HG03095 (cell line): ENCODE data around the gene ATP1A2.

Experiments used
- ATAC-seq: cut with Tn5 transposase; IDR thresholded peaks from one replicate; pipeline ENCODE4 v1.9.1; 2021; ENCODE audit warnings: moderate library complexity; ENCODE audit not compliant: unreplicated experiment

ATP1A2 gene

DNA sequence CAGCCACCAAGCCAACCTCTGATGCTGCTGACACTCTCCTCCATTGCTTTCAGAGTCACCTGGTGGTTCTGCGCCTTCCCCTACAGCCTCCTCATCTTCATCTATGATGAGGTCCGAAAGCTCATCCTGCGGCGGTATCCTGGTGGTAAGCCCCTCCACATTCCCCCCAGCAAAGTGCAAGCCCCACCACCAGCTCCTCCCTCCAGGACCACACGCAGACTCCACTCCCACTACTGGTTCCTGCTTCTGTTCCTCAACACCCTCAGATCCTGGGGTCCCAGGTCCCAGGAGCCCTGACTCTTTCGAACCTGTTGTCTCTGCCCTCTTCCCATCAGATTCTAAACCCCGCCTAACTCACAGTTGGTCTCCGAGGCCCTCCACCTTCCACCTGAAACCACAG lies 24.3 kb downstream of the ATP1A2 start:
- no peak for ATAC-seq

DNA sequence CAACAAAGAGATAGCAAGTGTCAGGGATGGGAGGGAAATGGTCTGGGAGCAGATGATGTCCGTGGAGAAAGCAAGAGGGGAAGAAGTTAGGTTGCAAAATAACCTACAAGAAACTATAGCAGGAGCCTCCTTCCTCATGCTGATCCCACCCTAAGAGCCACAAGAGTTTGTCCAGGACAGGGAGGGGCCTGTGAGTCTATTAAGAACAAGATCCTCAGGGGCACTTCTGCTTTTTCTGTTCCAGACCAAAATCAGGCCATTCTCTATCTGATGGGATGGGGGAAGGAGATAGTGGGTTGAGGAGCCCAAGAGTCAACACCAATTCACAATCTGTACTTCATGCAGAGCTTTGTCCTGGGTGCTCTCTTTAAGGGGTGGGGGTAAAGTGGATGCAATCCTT lies 28.1 kb downstream of the ATP1A2 start:
- ATAC-seq, result no peak

DNA sequence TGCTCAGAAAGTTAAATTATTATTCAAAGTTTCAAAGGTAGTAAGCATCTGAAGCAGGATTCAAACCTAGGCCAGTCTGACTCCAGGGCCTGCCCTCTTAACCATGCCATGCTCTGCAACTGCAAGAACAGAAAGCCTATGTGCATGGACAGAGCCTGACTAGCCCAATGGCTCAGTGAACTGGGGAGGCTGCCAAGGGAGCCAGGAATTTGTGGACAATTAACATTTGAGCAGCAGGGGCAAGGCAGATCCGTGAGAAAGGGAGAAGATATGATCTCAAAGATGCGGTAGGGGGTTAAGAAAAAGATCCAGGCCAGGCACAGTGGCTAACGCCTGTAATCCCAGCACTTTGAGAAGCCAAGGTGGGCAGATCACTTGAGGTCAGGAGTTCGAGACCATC lies 29.4 kb downstream of the ATP1A2 start:
- ATAC-seq, result no peak

DNA sequence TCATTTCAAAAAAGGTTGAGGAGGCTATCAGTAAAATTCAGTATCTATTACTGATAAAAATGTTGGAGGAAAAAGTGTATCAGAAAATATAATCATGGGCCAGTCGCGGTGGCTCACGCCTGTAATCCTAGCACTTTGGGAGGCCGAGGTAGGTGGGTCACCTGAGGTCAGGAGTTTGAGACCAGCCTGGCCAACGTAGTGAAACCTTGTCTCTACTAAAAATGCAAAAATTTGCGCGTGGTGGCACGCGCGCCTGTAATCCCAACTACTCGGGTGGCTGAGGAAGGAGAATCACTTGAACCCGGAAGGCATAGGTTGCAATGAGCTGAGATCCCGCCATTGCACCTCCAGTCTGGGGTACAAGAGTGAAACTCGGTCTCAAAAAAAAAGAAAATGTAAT lies 30.5 kb downstream of the ATP1A2 start:
- no peak for ATAC-seq

DNA sequence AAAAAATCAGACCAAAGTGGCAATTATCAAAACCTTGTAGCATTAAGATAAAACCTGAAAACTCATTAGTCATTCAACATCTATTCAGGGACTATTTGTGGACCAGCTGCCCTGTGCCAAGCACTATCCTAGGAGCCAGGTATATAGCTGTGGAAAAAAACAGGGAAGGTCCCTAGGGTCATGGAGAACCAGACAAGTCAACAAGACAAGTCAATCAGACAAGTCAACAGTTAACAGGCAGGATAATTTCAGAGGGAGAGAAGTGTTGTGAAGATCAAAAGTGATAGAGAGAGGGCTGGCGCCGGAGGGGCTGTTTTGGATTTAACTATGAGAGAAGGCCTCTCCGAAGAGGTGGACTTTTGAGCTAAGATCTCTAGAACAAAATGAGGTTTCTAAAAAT lies 32.6 kb downstream of the ATP1A2 start:
- no peak for ATAC-seq

DNA sequence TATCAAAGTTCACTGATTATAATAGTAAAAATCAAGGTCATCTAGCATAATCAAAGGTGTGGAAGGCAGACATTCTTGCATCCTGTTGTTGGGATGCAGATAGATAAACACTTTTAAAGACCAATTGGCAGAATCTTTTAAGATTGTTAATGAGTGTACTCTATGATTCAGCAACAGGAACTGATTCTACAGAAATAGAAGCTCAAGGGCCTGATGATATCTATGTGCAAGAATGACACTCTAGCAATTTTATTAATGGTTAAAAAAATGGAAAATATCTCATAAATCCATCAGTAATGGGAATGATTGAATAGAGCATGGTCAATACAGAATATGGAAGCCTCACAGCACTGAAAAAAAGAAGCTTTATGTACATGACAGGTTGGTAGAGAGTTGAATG lies 33.7 kb downstream of the ATP1A2 start:
- ATAC-seq, result no peak

DNA sequence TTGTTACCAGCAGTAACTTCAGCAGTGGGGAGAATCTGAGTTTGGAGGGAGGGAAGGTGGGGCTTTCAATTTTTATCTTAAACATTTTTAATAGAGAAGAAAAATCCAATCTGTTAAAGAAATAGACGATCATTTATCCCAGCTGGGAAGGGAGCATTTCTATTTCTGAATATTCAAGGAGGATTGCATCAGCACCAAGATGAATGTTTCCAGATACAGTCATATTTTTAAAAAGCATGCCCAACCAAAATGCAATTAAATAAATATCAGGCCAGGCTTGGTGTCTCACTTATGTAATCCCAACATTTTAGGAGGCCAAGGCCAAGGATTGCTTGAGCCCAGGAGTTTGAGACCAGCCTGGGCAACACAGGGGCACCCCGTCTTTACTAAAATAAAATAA lies 34.2 kb downstream of the ATP1A2 start:
- no peak for ATAC-seq

DNA sequence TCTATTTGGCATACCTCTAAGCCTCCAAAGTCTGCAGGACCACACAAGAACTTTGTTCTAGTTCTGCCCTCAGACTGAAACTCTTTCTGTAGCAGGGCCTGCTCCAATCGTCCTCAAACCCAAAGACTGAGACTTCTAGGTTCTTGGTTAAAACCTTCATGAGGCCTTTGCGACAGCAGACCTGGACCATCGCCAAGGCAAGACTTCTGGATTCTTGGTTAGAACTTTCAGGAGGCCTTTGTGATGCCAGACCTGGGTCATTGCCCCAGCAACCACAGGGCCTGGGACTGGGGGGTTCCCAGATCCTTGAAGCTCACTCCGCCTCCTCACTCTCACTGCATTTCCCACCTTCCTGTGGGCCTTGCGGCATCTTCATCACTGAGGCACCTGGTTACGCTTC lies 35.7 kb downstream of the ATP1A2 start, which contains the start of gene ATP1A4:
TSS of gene ATP1A4 (plus strand) at position 301 of the 400 bp plus-strand sequence. CDS start 438 bp downstream, outside the sequence.
- no peak for ATAC-seq

DNA sequence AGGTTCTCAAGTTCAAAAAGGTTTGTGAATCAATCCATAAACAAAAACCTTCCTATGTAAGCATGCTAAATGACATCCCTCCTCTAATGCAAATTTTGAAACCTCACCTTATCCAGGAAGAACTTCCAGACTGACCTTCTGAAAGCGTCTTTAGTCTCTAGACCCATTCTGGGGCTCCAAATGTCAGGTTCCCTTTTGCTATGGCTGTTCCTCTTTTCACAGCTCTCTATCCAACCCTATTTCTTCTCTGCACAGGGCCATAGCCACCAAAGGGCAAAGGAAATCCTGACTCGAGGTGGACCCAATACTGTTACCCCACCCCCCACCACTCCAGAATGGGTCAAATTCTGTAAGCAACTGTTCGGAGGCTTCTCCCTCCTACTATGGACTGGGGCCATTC lies 39.2 kb downstream of the ATP1A2 start:
- no peak for ATAC-seq

DNA sequence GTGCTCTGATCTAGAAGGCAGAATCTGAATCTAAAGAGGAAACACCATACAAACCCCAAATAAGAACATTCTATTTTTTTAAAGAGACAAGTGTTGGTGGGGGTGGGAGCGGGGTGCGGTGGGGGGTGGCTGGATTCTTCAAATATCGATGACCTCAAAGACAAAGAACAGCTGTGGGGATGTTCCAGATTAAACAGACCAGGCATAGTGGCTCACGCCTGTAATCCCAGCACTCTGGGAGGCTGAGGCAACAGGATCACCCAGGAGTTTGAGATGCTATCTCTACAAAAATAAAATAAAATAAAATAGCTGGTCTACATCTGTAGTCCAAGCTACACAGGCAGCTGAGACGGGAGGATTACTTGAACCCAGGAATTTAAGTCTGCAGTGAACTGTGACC lies 40.8 kb downstream of the ATP1A2 start:
- ATAC-seq, result no peak

DNA sequence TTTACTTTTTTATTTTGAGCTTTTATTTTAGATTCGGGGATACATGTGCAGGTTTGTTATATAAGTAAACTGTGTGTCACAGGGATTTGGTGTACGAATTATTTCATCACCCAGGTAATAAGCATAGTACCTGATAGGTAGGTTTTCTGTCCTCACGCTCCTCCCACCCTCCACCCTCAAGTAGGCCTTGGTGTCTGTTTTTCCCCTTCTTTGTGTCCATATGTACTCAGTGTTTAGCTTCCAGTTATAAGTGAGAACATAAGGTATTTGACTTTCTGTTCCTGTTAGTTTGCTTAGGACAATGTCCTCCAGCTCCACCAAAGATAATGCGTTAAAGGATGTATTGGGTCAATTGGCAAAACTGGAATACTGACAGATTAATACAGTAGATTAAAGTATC lies 41.6 kb downstream of the ATP1A2 start:
- ATAC-seq, result no peak

DNA sequence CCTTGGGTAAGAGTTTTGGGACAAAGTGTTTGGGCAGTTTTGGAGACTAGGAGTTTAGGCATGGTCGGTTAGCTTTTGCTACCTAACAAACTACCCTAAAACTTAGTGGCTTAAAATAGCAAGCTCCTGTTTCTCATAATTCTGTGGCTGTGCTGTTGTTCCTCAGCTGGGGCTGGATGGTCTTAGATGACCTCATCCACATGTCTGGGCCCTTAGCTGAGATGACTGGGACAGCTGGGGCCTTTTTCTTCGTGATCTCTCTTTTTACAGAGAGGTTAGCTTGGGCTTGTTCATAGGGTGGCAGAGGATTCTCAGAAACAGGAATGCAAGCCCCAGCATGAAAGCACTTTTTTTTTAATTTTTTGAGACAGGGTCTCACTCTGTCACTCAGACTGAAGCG lies 42.5 kb downstream of the ATP1A2 start:
- no peak for ATAC-seq

DNA sequence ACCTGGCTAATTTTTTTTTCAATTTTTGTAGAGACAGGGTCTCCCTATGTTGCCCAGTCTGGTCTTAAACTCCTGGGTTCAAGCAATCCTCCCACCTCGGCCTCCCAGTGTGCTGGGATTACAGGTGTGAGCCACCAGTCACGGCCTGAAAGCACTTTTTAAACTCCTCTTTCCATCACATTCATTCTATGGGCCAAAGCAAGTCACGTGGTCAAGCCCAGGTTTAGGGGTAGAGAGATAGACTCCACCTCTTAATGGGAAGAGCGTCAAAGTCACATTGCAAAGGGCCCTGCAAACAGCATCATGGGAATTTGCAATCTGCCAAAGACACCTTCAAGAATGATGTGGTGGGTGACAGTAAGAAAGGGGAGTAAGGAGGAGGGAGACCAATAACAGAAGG lies 43.0 kb downstream of the ATP1A2 start:
- ATAC-seq, result no peak

DNA sequence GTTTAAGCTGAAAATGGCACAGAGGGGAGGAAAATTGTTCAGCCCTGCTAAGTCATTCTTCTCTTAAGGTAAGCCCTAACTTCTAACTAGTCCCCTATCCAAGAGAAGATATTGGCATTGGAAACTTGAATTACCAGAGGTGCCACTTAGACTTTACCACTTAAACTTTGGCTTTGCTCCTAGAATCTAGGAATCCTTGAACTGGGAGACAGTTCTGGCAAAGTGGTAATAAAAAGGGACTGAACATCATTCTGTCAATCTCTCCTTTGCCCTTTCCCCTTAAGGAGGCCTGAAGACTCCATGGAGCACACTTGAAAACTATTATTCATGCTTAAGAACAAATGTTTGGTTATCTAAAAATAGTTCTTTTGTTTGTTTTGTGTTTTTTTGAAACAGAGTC lies 44.3 kb downstream of the ATP1A2 start:
- no peak for ATAC-seq

DNA sequence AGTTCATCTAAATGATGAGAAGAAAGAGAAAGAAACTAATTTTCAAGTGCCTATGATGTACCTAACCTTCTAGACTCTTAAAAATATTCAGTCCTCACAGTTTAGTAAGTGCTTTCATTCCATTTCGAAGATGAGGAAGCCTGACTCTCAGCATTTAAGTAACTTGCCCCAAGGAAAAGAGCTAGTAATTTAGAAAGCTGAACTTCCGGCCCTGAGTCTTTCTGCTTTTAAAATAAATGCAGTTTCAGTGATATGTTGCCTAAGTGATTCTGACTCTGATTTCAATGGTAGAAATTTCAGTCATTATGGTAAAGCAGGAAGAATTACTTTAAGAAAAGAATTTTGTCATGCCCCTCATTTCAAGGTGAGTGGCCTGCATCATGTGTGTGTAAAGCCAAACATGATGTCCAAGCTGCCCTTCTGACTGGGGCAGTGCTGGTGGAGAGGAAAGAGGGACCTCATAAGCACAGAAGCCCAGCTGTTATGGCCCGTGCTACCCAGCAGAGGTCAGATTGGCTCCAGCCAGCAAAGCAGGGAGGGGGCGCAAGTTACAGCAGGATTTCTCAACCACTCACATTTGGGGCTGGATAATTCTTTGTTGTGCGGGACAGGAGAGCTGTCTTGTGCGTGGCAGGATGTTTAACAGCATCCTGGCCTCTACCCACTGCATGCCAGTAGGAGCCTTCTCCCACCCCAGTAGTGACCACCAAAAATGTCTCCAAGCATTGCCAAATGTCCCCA lies 46.6 kb downstream of the ATP1A2 start:
- ATAC-seq, result no peak

DNA sequence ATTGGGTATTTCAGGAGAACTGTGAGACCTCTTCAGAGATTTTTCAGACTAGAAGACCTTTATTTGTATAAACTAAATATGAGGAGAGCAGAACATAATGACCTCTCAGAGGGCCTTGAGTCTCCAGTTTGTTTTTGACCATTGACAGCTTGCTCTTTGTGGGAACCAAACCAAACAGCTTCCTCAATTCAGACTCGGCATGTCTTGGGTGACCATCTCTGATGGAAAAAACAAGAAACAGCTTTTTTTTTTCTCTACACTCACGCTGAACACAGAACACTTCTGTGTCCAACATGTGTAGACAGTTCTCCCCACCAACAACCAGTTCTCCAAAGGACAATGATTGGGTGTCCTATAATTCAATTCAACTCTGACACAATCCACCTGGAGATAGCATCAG lies 47.4 kb downstream of the ATP1A2 start:
- ATAC-seq, result no peak

DNA sequence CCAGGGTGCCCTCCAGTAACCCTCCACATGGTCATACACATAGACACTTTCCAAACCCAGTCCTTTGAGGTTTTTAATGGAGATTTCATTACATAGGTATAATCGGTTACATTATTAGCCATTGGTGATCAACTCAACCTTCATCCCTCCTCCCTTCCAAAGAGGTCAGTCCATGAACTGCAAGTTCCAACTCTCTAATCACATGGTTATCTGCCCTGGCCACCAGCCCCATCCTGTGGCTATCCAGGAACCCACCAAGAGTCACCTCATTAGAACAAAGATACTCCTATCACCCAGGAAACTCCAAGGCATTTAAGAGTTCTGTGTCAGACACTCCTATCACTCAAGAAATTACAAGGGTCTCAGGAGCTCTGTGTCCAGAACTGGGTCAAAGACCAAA lies 48.1 kb downstream of the ATP1A2 start:
- no peak for ATAC-seq

DNA sequence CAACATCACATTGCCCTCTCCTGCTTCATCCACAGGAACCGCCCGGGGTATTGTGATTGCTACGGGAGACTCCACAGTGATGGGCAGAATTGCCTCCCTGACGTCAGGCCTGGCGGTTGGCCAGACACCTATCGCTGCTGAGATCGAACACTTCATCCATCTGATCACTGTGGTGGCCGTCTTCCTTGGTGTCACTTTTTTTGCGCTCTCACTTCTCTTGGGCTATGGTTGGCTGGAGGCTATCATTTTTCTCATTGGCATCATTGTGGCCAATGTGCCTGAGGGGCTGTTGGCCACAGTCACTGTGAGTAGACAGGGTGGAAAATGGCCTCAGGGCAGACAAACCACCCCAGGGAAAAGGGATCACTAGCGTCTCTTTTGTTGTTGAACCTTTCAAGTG lies 48.6 kb downstream of the ATP1A2 start:
- no peak for ATAC-seq

DNA sequence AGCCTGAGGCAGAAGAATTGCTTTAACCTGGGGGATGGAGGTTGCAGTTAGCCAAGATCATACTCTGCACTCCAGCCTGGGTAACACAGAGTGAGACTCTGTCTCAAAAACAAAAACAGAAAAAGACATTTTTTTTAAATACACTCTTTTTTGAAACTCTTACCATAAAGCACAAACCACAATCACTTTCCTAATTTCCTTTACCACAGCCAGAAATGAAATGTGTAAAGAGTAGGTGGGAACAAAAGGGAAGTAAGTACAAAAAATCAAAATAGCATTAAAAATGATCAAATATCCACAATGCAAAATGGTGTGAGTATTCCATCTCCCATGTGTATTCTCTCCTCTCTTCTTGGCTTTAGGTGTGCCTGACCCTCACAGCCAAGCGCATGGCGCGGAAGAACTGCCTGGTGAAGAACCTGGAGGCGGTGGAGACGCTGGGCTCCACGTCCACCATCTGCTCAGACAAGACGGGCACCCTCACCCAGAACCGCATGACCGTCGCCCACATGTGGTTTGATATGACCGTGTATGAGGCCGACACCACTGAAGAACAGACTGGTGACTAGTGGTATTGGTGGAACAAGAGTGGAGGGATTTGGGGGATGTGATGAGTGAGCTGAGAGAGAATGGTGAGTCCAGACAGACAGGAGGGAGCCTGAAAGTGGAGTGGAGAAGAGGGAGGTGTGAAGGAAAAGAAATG lies 50.8 kb downstream of the ATP1A2 start:
- ATAC-seq, result no peak

DNA sequence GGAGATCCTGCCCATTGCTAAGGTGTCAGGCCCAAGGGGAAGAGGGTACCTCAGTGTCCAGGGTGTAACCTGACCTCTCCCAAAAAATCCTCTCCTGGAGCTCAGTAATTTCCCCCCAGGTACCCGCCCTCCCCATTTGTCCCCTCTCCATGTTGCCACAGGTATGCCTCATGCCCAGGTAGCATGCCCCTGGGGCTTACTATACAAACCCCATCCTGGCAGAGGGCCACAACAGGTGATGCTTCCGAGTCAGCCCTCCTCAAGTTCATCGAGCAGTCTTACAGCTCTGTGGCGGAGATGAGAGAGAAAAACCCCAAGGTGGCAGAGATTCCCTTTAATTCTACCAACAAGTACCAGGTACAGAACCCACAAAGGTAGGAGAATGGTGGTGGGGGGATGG lies 51.5 kb downstream of the ATP1A2 start:
- no peak for ATAC-seq

DNA sequence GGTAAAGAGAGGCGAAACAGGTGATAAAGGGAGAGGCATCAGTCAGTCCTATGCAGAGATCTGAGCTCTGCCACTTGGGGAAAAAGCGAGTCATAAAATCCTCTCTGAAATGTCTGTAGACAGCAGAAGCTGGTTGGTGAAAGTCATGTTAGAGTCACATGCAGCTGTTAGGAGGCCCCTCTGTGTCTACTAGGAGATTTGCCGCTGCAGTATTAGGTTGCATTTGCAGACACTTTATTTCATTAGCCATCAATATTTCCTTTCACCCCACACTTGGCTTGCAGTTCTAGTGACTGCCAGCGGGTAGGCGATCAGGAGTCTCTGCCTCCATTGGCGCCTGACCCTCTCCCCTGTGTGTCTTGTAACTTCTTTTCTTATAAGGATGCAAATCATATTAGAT lies 52.0 kb downstream of the ATP1A2 start:
- no peak for ATAC-seq

DNA sequence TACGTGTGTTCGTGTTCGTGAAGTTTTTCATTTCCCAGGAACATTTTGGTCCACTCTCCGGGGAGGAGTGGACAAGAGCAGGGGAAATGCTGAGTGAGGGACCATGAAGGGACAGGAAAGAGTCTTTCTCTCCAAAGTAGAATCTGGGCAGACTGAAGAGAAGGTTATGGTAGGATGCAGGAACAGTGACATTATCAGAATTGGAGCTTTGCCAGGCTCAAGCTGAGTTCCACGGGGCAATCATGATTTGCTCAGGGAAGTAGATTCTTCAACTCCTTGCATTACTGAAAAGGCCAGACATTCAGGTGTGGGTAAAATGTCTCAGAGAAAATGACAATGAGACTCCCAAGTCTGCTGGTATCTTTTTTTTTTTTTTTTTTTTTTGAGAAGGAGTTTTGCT lies 52.5 kb downstream of the ATP1A2 start:
- ATAC-seq, result no peak
